Measurements from ENCODE around the gene CNTFR. TPM values are rescaled to one million over a fixed set of nuclear protein-coding genes. Genes with fewer than 3 reads are reported as not detected.

CNTFR gene
- total and polyA plus RNA-seq, 2 experiments from 2014 or later: 0.73 to 1.9 TPM

- no peak overlapping the region for H3K27ac ChIP-seq (ENCODE audit: low read depth)
- no peaks in the 10 kb centered on the region for H3K36me3 ChIP-seq (ENCODE audit: insufficient read depth)
- no peaks in the 10 kb centered on the region for H3K9me2 ChIP-seq (ENCODE audit: insufficient read depth)
- H3K4me2 ChIP-seq: no peak overlapping the region
- H3K36me3 Mint-ChIP-seq (ENCODE audit: low read depth): no peaks in the 10 kb centered on the region
- H3K79me2 ChIP-seq (replicated peaks; ENCODE audit: insufficient read depth): no peaks in the 10 kb centered on the region
- TF ChIP-seq NANOG (IDR thresholded peaks at IDR 0.05; ENCODE audit: borderline replicate concordance) (no peak), ZNF331 (CRISPR knock-in tag; IDR thresholded peaks at IDR 0.05; ENCODE audit: low read depth) (no peak)
- H3K4me1 Mint-ChIP-seq: peaks cover 17% of the 10 kb centered on the region
- H3K27me3 ChIP-seq (ENCODE audit: insufficient read depth): peaks cover 64% of the 10 kb centered on the region
- no peaks in the 10 kb centered on the region for H3F3A ChIP-seq (replicated peaks; ENCODE audit: low read depth)
- ATAC-seq (no peak), DNase-seq (ENCODE audit: low spot score) (no peak)
- no peaks in the 10 kb centered on the region; the same call in 2 of the 3 replicates for H3K9me3 Mint-ChIP-seq
- H3K27ac Mint-ChIP-seq: no peak overlapping the region
- peaks cover 29% of the 10 kb centered on the region; the same call in 1 of the 2 replicates for H3K4me1 ChIP-seq (ENCODE audit: insufficient read depth)
- no peaks in the 10 kb centered on the region; the same call in 1 of the 2 replicates for H4K20me1 ChIP-seq (replicated peaks; ENCODE audit: insufficient read depth)
- peaks cover 51% of the 10 kb centered on the region for H3K27me3 Mint-ChIP-seq (ENCODE audit: insufficient read depth, low read depth, poor library complexity)
- no peak overlapping the region for H3K4me3 ChIP-seq
- H2AFZ ChIP-seq: no peak overlapping the region
- no peak overlapping the region for H3K4me3 Mint-ChIP-seq
Measured at GRCh38 chr9:34594177-34594576, 4.7 kb upstream of the CNTFR start.

GRCh38 chr9:34592895-34593601, 3.5 kb upstream of the CNTFR start:
- H3K9me3 Mint-ChIP-seq: peaks cover 3% of the 10 kb centered on the region; the same call in 1 of the 3 replicates
- H3K4me1 Mint-ChIP-seq: peaks cover 26% of the 10 kb centered on the region
- no peaks in the 10 kb centered on the region; the same call in 2 of the 3 replicates for H3K36me3 Mint-ChIP-seq (ENCODE audit: low read depth)
- H3K27ac Mint-ChIP-seq: no peak overlapping the region
- H3K79me2 ChIP-seq (replicated peaks; ENCODE audit: insufficient read depth): no peaks in the 10 kb centered on the region
- peaks cover 6% of the 10 kb centered on the region for H4K20me1 ChIP-seq (replicated peaks; ENCODE audit: insufficient read depth)
- H3K27me3 Mint-ChIP-seq (ENCODE audit: insufficient read depth, low read depth, poor library complexity): peaks cover 59% of the 10 kb centered on the region
- H3K27ac ChIP-seq (ENCODE audit: low read depth): no peak overlapping the region
- H3K27me3 ChIP-seq (ENCODE audit: insufficient read depth): peaks cover 76% of the 10 kb centered on the region
- DNase-seq (ENCODE audit: low spot score): peak; percentile 74
- H3K4me1 ChIP-seq (ENCODE audit: insufficient read depth): peaks cover 37% of the 10 kb centered on the region; the same call in 1 of the 2 replicates
- H3K4me3 ChIP-seq: peak overlapping the region; percentile 70
- TF ChIP-seq EZH2phosphoT487 (IDR thresholded peaks at IDR 0.05; ENCODE audit: unreplicated experiment): no peak
- TF ChIP-seq NANOG (IDR thresholded peaks at IDR 0.05; ENCODE audit: borderline replicate concordance): no peak
- TF ChIP-seq STAT1 (IDR thresholded peaks at IDR 0.05; ENCODE audit: unreplicated experiment): no peak
- no peak for TF ChIP-seq EZH2 (IDR thresholded peaks at IDR 0.05; ENCODE audit: low read depth, unreplicated experiment)
- no peak for TF ChIP-seq CREB1 (CRISPR knock-in tag; IDR thresholded peaks at IDR 0.05; ENCODE audit: low read depth)
- no peak for TF ChIP-seq POLR2AphosphoS5 (IDR thresholded peaks at IDR 0.05; ENCODE audit: low read depth)
- no peak for TF ChIP-seq ZNF462 (CRISPR knock-in tag; IDR thresholded peaks at IDR 0.05)
- H3F3A ChIP-seq (replicated peaks; ENCODE audit: low read depth): no peaks in the 10 kb centered on the region
- peak overlapping the region; percentile 62 for H3K4me3 Mint-ChIP-seq
- peak overlapping the region; percentile 94 for H3K4me2 ChIP-seq
- no peaks in the 10 kb centered on the region for H3K36me3 ChIP-seq (ENCODE audit: insufficient read depth)
- no peaks in the 10 kb centered on the region for H3K9me2 ChIP-seq (ENCODE audit: insufficient read depth)
- peak; percentile 44 for ATAC-seq
- peak overlapping the region; percentile 52 for H2AFZ ChIP-seq

Data from GM23338 (cell line).